ENCODE results near the gene RABGGTA. TPM values are rescaled to one million over a fixed set of nuclear protein-coding genes. Genes with fewer than 3 reads are reported as not detected.

The RABGGTA gene
- total RNA-seq, 6 donors from 2014 or later: 22.7 to 125 (median 58.9) TPM

GRCh38 chr14:24311837-24312615 lies 40.6 kb upstream of the RABGGTA start:
- DNase-seq (no peak), ATAC-seq (ENCODE audit: low FRiP score in 2 of 2) (peak; percentile 3 to 5)
- no peak for TF ChIP-seq POLR2A (IDR thresholded peaks at IDR 0.05)
- peak in 1 of 2 donors; percentile 64 for TF ChIP-seq POLR2AphosphoS5 (IDR thresholded peaks at IDR 0.05)
- TF ChIP-seq, protein P1, sequence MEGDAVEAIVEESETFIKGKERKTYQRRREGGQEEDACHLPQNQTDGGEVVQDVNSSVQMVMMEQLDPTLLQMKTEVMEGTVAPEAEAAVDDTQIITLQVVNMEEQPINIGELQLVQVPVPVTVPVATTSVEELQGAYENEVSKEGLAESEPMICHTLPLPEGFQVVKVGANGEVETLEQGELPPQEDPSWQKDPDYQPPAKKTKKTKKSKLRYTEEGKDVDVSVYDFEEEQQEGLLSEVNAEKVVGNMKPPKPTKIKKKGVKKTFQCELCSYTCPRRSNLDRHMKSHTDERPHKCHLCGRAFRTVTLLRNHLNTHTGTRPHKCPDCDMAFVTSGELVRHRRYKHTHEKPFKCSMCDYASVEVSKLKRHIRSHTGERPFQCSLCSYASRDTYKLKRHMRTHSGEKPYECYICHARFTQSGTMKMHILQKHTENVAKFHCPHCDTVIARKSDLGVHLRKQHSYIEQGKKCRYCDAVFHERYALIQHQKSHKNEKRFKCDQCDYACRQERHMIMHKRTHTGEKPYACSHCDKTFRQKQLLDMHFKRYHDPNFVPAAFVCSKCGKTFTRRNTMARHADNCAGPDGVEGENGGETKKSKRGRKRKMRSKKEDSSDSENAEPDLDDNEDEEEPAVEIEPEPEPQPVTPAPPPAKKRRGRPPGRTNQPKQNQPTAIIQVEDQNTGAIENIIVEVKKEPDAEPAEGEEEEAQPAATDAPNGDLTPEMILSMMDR (IDR thresholded peaks at IDR 0.05): peak in 1 of 6 experiments; percentile 13
- H3K27me3 ChIP-seq: no peaks in the 10 kb centered on the region
- H3K27ac ChIP-seq: peak overlapping the region; percentile 79 to 93 (median 91)
- no peaks in the 10 kb centered on the region for H3K9me3 ChIP-seq
- peaks cover 0 to 11% (median 7%) of the 10 kb centered on the region in 4 donors for H3K36me3 ChIP-seq
- H3K4me3 ChIP-seq: peak overlapping the region; percentile 29 to 58 (median 51)
- H3K4me1 ChIP-seq: peaks cover 79 to 94% (median 86%) of the 10 kb centered on the region in 4 donors
- 89 to 100% methylated on average over 1 of the region's 1 CpG for WGBS, 2 donors

DNA sequence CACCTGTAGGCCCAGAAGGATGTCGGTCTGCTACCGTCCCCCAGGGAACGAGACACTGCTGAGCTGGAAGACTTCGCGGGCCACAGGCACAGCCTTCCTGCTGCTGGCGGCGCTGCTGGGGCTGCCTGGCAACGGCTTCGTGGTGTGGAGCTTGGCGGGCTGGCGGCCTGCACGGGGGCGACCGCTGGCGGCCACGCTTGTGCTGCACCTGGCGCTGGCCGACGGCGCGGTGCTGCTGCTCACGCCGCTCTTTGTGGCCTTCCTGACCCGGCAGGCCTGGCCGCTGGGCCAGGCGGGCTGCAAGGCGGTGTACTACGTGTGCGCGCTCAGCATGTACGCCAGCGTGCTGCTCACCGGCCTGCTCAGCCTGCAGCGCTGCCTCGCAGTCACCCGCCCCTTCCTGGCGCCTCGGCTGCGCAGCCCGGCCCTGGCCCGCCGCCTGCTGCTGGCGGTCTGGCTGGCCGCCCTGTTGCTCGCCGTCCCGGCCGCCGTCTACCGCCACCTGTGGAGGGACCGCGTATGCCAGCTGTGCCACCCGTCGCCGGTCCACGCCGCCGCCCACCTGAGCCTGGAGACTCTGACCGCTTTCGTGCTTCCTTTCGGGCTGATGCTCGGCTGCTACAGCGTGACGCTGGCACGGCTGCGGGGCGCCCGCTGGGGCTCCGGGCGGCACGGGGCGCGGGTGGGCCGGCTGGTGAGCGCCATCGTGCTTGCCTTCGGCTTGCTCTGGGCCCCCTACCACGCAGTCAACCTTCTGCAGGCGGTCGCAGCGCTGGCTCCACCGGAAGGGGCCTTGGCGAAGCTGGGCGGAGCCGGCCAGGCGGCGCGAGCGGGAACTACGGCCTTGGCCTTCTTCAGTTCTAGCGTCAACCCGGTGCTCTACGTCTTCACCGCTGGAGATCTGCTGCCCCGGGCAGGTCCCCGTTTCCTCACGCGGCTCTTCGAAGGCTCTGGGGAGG lies 39.5 kb upstream of the RABGGTA start, which contains the start of gene LTB4R:
Gene LTB4R (plus strand): TSS at position 857 of the 959 bp plus-strand sequence. CDS start 4,150 bp downstream, outside the sequence.
- TF ChIP-seq, protein P1 (IDR thresholded peaks at IDR 0.05): peak; percentile 21 to 89 (median 76)
- no peak for TF ChIP-seq EP300 (IDR thresholded peaks at IDR 0.05)
- peak in 1 of 4 donors; percentile 67 for TF ChIP-seq POLR2A (IDR thresholded peaks at IDR 0.05)
- peak; percentile 40 to 50 for TF ChIP-seq POLR2AphosphoS5 (IDR thresholded peaks at IDR 0.05)
- Histone ChIP-seq H3K27ac (peak within 1 kb of the TSS; percentile 79 to 93 (median 91)), H3K36me3 (peaks cover 0 to 22% (median 15%) of the 10 kb centered on the region in 4 donors), H3K4me1 (peaks cover 68 to 83% (median 76%) of the 10 kb centered on the region in 4 donors), H3K4me3 (peak within 1 kb of the TSS; percentile 29 to 58 (median 51)), H3K9me3 (no peaks in the 10 kb centered on the region), H3K27me3 (no peaks in the 10 kb centered on the region)
- peak; percentile 76 to 85 for ATAC-seq (ENCODE audit: low FRiP score in 2 of 2)
- 1 to 50% methylated on average over 4 to 25 of the region's 99 CpGs for WGBS, 2 donors
- DNase-seq: peak; percentile 83 to 95

DNA sequence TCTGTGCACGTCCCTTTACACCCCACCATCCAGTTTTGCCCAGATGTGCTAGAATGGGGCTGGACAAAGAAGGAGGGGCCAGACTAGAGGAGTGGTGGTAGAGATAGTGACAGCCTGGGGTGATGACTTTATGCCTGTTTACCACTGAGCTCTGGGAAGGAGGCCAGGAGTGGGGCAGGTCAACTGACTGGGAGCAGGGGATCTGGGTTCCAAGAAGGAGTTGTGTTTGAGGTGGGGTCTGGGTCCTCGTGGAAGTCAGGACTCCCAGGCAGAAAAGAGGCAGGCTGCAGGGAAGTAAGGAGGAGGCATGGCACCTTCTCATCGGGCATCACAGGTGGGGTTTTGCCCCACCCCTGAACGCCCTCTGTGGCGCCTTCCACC lies 38.9 kb upstream of the RABGGTA start:
- peaks cover 61 to 76% (median 70%) of the 10 kb centered on the region in 4 donors for H3K4me1 ChIP-seq
- no peaks in the 10 kb centered on the region for H3K27me3 ChIP-seq
- H3K9me3 ChIP-seq: no peaks in the 10 kb centered on the region
- H3K27ac ChIP-seq: peak overlapping the region; percentile 79 to 93 (median 91)
- ATAC-seq (ENCODE audit: low FRiP score in 2 of 2) (no peak), DNase-seq (no peak)
- H3K4me3 ChIP-seq: peak overlapping the region; percentile 29 to 58 (median 51)
- TF ChIP-seq POLR2AphosphoS5 (IDR thresholded peaks at IDR 0.05): no peak
- 30 to 65% methylated on average over 1 to 5 of the region's 5 CpGs for WGBS, 2 donors
- H3K36me3 ChIP-seq: peaks cover 4 to 29% (median 22%) of the 10 kb centered on the region in 4 donors

DNA sequence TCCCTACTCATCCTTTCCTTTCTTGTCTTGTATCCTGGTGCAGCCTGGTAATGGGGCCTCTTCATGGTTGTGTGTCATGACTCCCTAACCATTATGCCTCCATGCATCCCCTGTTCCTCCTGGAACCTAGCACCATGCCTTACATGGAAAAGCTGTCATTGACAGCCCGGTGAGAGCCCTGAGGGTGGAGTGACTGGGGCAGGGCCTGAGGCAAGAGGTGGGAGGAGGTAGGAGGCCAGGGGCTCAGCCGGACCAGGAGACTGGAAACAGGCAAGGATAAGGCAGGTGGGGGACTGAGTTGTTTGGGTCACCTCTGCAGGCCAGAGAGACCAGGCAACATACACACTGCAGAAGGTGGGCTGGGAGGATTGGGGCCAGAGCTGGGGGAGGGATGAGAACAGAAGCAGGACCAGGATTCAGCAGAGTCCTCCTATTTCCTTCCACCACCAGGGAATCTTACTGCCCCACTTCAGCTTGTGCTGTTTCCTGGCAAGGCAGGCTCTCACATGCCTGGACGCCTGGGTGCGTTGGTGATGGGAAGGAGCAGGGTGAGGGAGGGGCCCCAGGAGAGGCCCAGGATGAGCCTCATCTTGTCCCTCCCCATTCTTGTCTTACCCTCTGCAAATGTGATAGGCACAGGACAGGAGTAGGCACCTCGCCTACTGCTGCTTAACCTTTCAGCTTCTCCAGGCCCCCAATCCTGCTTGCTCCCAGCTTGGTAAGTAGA lies 38.3 kb upstream of the RABGGTA start, which contains the start of gene LTB4R2:
Gene LTB4R2 (plus strand): TSS at position 603 of the 727 bp plus-strand sequence. CDS start 525 bp downstream, outside the sequence.
- no peak for DNase-seq
- Histone ChIP-seq H3K9me3 (no peaks in the 10 kb centered on the region), H3K27ac (peak within 1 kb of the TSS; percentile 79 to 93 (median 91)), H3K4me3 (peak within 1 kb of the TSS; percentile 29 to 58 (median 51)), H3K4me1 (peaks cover 56 to 71% (median 65%) of the 10 kb centered on the region in 4 donors), H3K36me3 (peaks cover 10 to 35% (median 27%) of the 10 kb centered on the region in 4 donors), H3K27me3 (no peaks in the 10 kb centered on the region)
- TF ChIP-seq POLR2A (IDR thresholded peaks at IDR 0.05): no peak
- no peak for TF ChIP-seq EP300 (IDR thresholded peaks at IDR 0.05)
- no peak for TF ChIP-seq POLR2AphosphoS5 (IDR thresholded peaks at IDR 0.05)
- TF ChIP-seq, protein P1 (IDR thresholded peaks at IDR 0.05): no peak
- ATAC-seq (ENCODE audit: low FRiP score in 2 of 2): no peak
- WGBS, 2 donors: 66 to 84% methylated on average over 5 of the region's 5 CpGs

Measured in upper lobe of left lung (tissue), 6 donors.